Esophagus muscularis mucosa (tissue), 4 donors: Measurements from ENCODE around the gene KSR1. TPM values are rescaled to one million over a fixed set of nuclear protein-coding genes. Genes with fewer than 3 reads are reported as not detected.

Experiments used
- DNase-seq: peaks from one replicate; pipeline ENCODE4 v3.0.0-alpha.2; 2017; ENCODE audit errors: extremely low spot score
- H3K27ac ChIP-seq, 4 donors: fragments of 200-600 bp; sonication (generic); replicated peaks in 1 of 4; 1 replicate in 3 of 4; 2 replicates in 1 of 4; pipeline ENCODE4 v1.5.1; 2016 to 2019; ENCODE audit warnings: mild to moderate bottlenecking in 1 of 4
- H3K27me3 ChIP-seq, 4 donors: fragments of 200-600 bp; sonication (generic); one replicate each; pipeline versions ENCODE4 v1.5.1 to v1.6.0; 2016 to 2019
- H3K36me3 ChIP-seq, 4 donors: fragments of 200-600 bp; sonication (generic); one replicate each; pipeline ENCODE4 v1.5.1; 2016 to 2019
- H3K4me1 ChIP-seq, 4 donors: fragments of 200-600 bp; sonication (generic); one replicate each; pipeline ENCODE4 v1.5.1; 2016 to 2019
- H3K4me3 ChIP-seq, 4 donors: fragments of 200-600 bp; sonication (generic); 1 replicate in 2 of 4; 2 replicates in 2 of 4; pipeline ENCODE4 v1.5.1; 2016 to 2019; ENCODE audit warnings: mild to moderate bottlenecking in 4 of 4, moderate library complexity in 1 of 4
- H3K9me3 ChIP-seq, 4 donors: fragments of 200-600 bp; sonication (generic); 1 replicate in 3 of 4; 2 replicates in 1 of 4; pipeline ENCODE4 v1.5.1; 2016 to 2019
- EP300 ChIP-seq: sonication (generic); formaldehyde crosslinking; IDR thresholded peaks from one replicate; pipeline ENCODE4 v1.6.1; 2017; ENCODE audit warnings: antibody characterized with exemption
- POLR2A ChIP-seq: fragments of 450-650 bp; IDR thresholded peaks from one replicate; pipeline ENCODE4 v1.6.1; 2017; ENCODE audit warnings: antibody characterized with exemption, moderate library complexity, mild to moderate bottlenecking, low read depth
- POLR2AphosphoS5 ChIP-seq, 2 donors: sonication (generic); formaldehyde crosslinking; IDR thresholded peaks; one replicate each; pipeline ENCODE4 v1.6.1; 2017; ENCODE audit warnings: antibody characterized with exemption in 2 of 2
- WGBS: methylation state at CpG from one replicate; pipeline ENCODE4 v1.1.5; 2018; 5-methylcytosine and 5-hydroxymethylcytosine counted together
- intact Hi-C: fragments of 100-400 bp; cut with DNase I; formaldehyde crosslinking; loops from one replicate; pipeline ENCODE4 v1.15.1; 2023
- total RNA-seq, 4 donors: library from RNA; depleted of rRNA; stranded (reverse); fragments of >200 nt; gene quantifications; one replicate each; pipeline versions ENCODE4 v1.1.0 to v1.2.1, GENCODE V29; 2016
- TF ChIP-seq, protein P1 (sequence below), 3 experiments: fragments of 200-600 bp in 2 of 3; fragments of 450-650 bp in 1 of 3; sonication (generic) in 2 of 3; IDR thresholded peaks; one replicate each; pipeline ENCODE4 v1.5.1; 2017 to 2019; ENCODE audit warnings: antibody characterized with exemption in 3 of 3, mild to moderate bottlenecking in 2 of 3, moderate library complexity in 1 of 3

KSR1 gene
- total RNA-seq, 4 donors from 2014 or later = 13.3 to 18.9 (median 13.7) TPM

DNA sequence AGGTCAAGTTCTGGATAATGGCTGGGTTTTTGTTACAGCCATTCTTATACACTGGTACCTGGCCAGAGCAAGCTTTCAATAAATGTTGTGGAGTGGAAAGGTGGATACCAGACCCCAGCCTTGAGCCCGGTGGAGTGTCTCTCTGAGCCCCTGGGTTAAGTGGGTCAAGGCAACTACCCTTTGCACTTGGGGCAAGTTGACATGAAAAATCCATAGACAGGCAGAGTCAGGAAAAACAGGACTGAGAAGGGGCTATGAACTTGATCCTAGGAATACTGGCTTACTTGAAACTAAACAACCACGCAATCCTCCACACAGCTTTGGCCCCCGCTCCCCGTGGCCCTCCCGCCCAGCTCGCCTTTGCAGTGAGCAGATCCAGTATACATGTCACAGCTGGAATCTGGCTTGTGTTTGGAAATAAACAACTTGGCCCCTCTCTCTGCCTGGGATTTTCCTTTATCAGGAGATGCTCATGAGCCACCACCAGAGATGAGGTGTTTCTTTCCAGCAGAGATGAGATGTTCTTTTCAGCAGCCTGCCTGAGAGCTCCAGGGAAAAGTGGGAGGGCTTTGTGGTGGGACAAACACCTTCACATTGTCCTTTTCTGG lies 65.9 kb downstream of the KSR1 start:
- 93% methylated on average over 6 of the region's 6 CpGs for WGBS
- Histone ChIP-seq H3K9me3 (no peaks in the 10 kb centered on the region), H3K4me3 (no peak overlapping the region), H3K36me3 (no peaks in the 10 kb centered on the region), H3K27me3 (no peaks in the 10 kb centered on the region), H3K27ac (no peak overlapping the region), H3K4me1 (peaks cover 25 to 57% (median 49%) of the 10 kb centered on the region in 4 donors)
- intact Hi-C loops = no loop called here
- no peak for DNase-seq
- TF ChIP-seq POLR2AphosphoS5 (IDR thresholded peaks at IDR 0.05) = no peak
- no peak for TF ChIP-seq EP300
- TF ChIP-seq, protein P1, sequence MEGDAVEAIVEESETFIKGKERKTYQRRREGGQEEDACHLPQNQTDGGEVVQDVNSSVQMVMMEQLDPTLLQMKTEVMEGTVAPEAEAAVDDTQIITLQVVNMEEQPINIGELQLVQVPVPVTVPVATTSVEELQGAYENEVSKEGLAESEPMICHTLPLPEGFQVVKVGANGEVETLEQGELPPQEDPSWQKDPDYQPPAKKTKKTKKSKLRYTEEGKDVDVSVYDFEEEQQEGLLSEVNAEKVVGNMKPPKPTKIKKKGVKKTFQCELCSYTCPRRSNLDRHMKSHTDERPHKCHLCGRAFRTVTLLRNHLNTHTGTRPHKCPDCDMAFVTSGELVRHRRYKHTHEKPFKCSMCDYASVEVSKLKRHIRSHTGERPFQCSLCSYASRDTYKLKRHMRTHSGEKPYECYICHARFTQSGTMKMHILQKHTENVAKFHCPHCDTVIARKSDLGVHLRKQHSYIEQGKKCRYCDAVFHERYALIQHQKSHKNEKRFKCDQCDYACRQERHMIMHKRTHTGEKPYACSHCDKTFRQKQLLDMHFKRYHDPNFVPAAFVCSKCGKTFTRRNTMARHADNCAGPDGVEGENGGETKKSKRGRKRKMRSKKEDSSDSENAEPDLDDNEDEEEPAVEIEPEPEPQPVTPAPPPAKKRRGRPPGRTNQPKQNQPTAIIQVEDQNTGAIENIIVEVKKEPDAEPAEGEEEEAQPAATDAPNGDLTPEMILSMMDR (IDR thresholded peaks at IDR 0.05) = no peak
- TF ChIP-seq POLR2A = no peak

DNA sequence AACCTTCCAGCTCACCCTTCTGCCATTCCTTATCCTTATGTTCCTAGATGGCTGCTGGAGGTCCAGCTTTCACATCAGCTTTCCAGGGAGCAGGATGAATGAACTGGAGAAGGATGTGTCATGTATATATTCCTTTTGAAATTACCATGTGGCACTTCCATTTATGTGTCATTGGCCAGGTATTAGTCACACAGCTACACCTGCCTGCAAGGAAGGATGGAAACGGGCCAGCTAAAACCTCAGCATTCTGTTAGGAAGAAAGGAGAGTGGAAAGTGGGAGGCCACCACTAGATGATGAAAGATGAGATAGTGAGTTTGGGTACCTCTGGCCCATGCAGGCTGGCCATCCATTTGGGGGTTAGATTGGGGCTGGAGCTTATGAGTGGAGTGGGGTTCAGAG lies 67.5 kb downstream of the KSR1 start:
- intact Hi-C loops = no loop called here
- TF ChIP-seq POLR2A = no peak
- no peak for TF ChIP-seq POLR2AphosphoS5 (IDR thresholded peaks at IDR 0.05)
- TF ChIP-seq, protein P1 (IDR thresholded peaks at IDR 0.05) = no peak
- TF ChIP-seq EP300 = no peak
- Histone ChIP-seq H3K27me3 (no peaks in the 10 kb centered on the region), H3K36me3 (no peaks in the 10 kb centered on the region), H3K9me3 (no peaks in the 10 kb centered on the region), H3K27ac (no peak overlapping the region), H3K4me3 (no peak overlapping the region), H3K4me1 (peaks cover 21 to 53% (median 50%) of the 10 kb centered on the region in 4 donors)
- WGBS = 93% methylated on average over 1 of the region's 1 CpG
- no peak for DNase-seq

DNA sequence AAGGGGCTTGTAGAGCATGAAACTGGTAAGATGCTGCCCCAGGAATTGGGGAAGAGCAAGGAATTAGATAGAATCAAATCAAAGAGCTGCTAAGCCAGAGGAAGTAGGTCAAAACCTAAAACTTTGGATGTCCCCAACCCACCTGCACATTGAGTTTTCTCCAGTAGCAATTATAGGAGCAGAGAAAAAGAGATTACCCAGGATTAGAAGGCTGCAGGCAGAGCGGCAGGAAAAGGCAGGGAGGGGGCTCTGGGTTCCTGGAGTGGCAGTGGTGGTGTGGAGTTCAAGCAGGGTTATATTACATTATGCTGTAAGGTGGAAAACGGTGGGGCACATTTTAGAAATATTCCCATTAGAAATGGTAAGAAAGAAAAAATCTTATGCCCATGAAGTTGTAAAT lies 68.3 kb downstream of the KSR1 start:
- intact Hi-C loops = no loop called here

DNA sequence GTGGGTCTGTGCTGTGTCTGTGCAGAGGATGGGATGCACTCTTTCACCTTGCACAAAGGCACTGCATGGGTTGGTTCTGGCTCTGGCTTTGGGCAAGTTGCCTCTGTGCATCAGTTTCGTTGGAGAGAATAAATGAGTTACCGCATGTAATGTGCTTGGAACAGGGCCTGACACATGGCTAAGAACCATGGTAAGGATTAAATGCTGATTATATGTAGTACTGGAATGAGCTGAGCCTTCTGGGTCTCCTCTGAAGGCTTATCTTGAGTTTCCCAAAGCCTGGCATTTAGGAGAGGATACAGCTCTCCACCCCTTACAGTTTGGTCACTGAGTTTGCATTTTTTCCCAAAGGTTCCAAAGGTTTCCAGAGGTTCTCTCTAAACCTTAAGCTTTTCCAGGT lies 69.1 kb downstream of the KSR1 start:
- H3K27me3 ChIP-seq = no peaks in the 10 kb centered on the region
- no peaks in the 10 kb centered on the region for H3K36me3 ChIP-seq
- DNase-seq = no peak
- 86% methylated on average over 2 of the region's 2 CpGs for WGBS
- no peak overlapping the region for H3K27ac ChIP-seq
- peaks cover 10 to 50% (median 43%) of the 10 kb centered on the region in 4 donors for H3K4me1 ChIP-seq
- no peak overlapping the region for H3K4me3 ChIP-seq
- H3K9me3 ChIP-seq = no peaks in the 10 kb centered on the region
- intact Hi-C loops = no loop called here
- TF ChIP-seq, protein P1 (IDR thresholded peaks at IDR 0.05) = no peak
- TF ChIP-seq POLR2AphosphoS5 (IDR thresholded peaks at IDR 0.05) (no peak), EP300 (no peak), POLR2A (no peak)

More for the DNA sequence above, 68.3 kb downstream of the KSR1 start:
- TF ChIP-seq, protein P1 (IDR thresholded peaks at IDR 0.05) = no peak
- TF ChIP-seq POLR2A (no peak), POLR2AphosphoS5 (IDR thresholded peaks at IDR 0.05) (no peak), EP300 (no peak)
- DNase-seq = no peak
- no peaks in the 10 kb centered on the region for H3K36me3 ChIP-seq
- H3K27ac ChIP-seq = no peak overlapping the region
- no peak overlapping the region for H3K4me3 ChIP-seq
- H3K4me1 ChIP-seq = peaks cover 13 to 52% (median 46%) of the 10 kb centered on the region in 4 donors
- H3K9me3 ChIP-seq = no peaks in the 10 kb centered on the region
- H3K27me3 ChIP-seq = no peaks in the 10 kb centered on the region
- WGBS = 82% methylated on average over 2 of the region's 2 CpGs
